Dermis blood vessel endothelial cell (primary cell): Measurements from ENCODE around the gene NDUFA8. TPM values are rescaled to one million over a fixed set of nuclear protein-coding genes. Genes with fewer than 3 reads are reported as not detected.

Source experiments
- DNase-seq: peaks from one replicate; pipeline ENCODE4 v3.0.0; 2010
- total RNA-seq: library from RNA; depleted of rRNA; stranded (reverse); fragments of >200 nt; gene quantifications from 2 replicates; pipeline ENCODE4 v1.2.3, GENCODE V29; 2014

Gene NDUFA8
- total RNA-seq, 1 donor from 2014 or later: 48.5 TPM

DNA sequence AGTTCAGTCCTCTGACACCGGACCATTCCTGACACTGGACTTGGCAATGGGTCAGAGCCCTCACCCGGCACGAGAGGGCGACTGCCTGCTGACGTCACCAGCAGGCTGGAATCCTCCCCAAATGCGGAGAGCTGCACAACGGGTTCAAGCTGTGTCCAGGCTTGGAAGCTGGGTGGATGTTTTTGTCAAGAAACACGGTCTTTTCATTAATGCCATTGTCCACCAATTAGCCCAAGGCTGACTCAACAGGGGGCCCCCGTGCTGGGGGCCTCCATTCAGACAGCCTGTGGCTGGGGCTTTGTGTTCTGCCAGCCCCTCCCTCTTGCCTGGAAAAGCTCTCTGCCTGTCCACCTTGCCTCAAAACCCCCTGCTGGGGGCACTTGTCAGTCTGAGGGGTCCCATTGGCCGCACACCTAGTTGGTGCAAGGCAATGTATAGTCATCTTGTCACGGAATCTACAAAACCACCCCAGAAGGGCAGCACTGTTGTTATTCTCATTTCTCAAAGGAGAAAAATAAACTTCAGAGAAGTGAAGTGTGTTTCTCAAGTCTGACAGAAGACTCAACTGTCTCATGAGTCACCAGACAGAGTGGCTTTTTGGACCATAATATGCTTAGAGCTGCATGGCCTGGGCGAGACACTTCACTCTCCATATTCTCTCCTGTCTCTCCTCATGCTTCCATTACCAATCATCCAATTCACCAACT, 24.6 kb downstream of the NDUFA8 start:
- DNase-seq: peak; percentile 43

DNA sequence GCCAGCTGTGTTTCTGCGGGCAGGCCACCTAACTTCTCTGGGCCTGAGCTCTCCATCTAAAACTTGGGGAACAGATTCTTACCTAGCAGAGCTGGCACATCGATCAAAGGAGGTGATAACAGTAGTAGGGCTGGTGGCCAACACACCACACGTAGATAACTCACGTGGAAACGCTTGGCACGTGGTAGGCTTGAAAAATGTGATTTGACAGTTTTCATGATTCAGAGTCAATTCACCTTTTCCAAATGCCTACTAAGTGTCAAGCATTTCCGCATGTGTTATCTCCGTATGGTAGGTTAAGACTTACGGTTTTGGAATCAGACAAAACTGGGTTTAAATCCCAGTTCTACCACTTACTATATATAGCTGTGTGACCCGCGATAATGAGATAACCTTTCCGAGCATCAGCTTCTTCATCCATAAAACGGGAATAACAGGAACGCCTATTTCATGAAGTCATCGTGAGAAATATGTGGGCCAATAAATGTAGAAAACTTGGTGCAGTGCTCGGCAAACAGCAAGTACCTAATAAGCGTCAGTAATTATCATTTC, 25.5 kb downstream of the NDUFA8 start:
- peak; percentile 49 for DNase-seq

DNA sequence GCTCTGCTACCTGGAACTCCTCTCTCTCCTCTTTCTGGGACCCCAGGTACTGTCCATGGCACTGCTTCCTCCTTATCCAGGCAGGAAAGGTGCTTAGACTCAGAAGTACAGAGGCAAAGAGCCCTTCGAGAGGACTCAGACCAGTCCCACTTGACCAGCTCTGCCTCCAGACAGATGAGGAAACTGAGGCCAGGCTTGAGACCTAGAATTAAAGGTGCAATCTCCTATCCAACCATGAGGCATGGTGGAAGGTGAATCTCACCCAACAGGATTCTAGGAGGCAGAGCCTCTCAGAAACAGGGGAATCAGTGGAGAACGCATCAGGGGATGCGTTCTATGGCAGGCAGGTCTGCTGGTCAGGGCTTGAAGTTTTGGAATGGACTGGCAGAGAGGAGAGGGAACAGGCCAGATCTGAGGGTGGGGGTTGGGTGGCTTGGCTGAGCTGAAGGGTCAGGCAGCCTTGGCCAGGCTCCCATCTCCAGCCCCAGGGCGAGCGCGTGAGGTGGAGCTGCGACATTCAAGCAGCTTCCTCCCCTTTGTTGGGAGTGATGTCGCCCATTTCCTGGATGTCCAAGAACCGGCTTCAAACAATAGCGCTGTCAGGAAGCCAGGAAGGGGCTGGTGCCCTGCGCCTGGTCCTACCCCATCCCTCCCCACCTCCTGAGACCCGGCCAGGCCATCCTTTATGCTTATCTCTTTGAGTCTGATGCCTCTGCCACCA, 26.2 kb downstream of the NDUFA8 start:
- peak; percentile 78 for DNase-seq

DNA sequence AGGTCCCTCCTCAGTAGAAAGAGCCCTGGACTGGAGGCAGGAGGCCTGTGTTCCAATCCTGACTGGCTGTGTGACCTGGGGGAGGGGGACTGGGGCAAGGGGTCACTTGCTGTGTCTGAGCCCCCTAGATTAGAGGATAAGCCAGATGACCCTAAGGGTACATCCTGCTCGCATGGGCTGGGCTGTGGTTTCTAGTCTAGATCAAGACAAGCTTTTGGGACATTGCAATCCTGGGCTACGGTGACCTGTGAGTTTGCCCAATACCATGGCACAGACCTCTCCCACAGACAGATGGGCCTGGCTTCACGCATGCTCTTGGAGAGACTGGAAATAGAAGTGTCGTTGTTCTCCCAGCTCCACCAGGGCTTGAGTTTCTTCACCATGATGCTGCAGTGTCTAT, 27.0 kb downstream of the NDUFA8 start:
- no peak for DNase-seq

DNA sequence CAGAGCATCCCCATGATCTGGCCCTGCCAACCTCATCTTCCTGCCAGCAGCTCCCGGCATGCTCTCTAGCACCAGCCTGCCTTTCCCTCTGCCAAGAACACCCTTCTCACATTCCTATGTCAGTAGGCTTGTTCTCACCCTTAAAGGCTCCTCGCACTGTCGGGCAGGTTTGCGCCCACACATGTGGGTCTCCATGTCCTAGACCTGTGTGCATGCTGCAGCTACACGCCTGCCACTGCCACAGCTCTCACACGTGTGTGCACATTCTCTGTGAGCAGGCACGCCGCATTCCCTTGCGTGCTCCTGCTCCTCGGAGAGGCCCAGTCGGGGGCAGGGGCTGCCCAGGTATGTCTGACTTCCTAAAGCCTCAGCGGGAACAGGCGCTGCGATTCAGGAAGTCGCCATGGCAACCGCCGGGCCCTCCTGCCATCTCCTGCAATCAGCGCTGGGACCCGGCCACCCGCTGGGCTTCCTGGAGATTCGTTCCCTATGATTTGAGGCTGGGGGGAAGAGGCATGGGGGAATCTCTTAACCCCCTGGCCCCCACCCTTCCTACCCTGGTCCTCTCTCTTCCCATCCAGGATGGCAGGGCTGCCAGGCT, 28.1 kb downstream of the NDUFA8 start:
- DNase-seq: no peak

DNA sequence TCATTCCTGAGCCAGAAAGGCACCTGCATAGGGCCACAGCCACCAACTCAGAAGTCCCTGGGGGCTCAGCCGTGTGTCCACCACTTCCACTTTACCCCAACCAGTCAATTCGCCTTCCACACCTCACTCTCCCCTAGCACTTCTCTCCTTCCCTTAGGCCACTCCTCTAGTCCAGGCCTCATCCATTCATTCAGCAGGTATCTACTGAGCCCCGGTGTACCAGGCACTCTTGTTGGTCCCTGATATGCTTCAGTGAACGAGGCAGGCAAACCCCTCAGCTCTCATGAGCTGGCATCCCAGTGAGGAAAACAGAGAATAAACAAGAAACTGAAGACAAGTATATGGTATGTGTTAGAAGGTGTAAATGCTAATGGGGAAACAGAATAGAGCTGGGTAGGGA, 28.7 kb downstream of the NDUFA8 start:
- no peak for DNase-seq

DNA sequence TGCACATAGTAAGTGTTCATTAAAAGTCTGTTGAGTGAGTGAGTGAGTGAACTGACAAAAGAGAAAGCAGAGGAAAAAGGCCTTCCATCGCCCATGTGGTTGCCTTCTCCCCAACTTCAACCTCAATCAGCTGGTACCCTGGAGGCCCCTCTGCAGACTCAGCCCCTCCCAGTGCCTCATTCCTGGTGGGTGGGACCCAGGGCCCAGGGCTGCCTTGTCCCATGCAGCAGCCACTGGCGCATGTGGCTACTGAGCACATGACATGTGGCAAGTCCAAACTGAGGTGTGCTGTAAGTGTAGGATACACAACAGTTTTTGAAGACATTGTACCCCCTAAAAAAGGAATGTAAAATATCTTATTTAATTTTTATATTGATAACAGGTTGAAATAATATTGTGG, 29.6 kb downstream of the NDUFA8 start:
- no peak for DNase-seq

DNA sequence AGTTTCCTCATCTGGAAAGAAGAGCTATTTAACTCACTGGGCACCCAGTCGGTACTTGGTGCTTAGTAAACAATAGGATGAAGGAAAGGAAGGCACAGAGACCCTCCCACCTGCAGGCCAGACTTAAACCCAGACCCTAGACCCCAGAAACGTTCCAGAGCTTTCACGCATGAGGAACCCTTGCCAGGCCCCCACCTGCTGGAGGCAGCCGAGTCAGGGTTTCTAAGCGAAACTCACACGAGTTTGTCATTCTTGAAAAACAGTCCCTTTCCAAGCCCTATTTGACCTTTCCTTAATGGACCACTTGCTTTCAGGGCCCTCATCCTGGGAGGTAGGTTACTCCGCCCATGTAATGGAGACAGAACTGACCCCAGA, 30.6 kb downstream of the NDUFA8 start:
- DNase-seq: no peak

DNA sequence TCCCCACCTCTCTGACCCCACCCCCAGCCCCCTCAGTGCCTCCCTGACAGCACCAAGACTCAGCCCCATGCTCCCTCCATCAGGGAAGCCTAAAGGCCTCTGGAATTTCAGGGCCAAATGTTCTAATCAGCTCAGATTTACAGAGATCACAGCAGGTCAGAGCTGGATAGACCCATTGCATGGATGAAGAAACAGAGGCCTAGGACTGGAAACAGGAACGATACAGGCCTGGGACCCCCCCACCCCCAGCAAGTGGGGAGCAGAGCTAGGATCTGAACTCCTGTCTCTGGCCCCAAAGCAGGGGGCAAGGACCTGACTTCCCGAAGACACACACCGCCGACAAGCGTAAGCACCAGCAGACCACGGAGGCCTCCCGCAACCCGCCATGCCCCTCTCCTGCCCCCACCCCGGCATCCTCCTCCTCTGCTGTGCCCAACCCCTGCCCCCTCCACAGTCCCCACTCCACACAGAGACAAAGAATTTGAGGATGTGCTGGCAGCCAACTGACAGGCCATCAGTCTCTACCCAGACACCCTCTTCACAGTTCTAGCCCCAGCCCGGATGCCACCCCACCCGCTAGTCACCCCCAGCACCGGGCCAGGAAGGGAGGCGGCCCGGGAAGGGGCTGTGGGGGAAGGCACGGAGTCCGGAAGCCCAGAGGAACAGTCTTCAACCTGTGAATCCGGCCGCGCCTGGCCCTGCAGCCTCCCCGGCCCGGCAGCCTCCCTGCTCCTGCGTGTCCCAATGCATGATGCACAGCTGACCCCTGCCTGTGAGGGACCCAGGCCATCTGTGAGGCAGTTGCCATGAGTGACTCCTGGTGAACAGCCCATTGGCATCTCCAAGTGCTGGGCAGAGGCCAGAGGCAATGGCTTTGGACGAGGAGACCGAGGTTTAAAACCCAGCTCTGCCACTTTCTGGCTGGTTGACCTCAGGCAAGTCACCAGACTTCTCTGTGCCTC, 31.3 kb downstream of the NDUFA8 start:
- peak; percentile 37 for DNase-seq

DNA sequence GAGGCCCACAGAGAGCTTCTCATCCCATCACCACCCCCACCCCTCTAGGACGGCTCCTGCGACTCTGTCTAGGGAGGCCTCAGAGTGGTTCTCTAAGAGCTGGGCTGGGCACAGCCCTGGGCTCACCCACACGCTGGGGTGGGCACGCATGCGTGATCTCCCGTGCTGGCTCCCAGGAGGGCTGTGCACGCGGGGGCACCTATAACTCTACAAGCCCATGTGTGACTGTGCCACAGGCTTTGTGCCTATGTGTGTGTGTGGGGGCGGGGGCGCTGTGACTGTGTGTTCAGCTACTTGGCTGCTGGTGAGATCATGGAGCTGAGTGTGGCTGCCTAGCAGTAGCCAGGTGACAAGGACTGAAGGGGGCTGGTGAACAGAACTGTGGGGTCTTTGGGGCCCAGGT, 32.2 kb downstream of the NDUFA8 start:
- DNase-seq: peak; percentile 34

DNA sequence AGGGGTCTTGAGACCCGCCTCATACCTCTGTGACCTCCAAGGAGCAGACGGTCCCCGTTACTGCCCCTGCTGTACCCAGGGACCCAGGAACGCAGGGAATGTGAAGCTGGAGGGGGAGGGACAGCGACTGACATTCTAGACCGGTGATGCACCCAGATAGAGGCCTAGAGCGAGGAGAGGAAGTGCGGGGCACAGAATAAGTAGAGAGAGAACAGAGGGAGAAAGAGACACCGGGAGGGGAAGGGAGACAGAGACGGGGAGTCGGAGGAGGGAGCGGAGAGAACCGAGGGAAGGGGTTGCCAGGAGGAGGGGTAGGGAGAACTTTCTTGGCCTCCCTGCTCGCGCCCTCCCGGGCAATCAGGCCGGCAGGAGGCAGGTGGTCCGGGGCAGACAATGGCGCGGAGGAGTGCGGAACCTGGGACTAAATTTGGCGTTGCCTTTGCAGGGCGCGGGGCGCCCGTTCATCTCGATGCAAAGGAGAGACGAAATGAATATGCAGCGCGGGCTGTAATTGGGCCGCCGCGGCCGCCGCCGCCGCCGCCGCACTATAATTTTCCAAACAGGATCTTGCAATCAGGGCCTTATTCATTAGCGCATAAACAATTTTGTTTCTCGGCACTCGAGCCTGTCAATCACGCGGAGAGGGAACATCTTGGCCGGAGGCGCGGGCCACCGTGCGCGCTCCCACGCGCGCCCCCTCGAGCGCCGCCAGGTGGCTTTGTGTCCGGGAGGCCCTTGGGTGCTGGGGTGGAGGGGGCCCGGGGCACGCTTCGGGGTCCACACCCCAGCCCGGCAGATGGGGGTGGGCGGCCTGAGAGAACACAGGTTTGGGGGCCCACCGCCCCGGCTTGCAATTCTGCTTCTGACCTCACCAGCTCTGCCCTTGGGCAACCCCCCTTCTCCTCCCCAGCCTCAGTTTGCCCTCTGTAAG, 33.0 kb downstream of the NDUFA8 start:
- DNase-seq: no peak

DNA sequence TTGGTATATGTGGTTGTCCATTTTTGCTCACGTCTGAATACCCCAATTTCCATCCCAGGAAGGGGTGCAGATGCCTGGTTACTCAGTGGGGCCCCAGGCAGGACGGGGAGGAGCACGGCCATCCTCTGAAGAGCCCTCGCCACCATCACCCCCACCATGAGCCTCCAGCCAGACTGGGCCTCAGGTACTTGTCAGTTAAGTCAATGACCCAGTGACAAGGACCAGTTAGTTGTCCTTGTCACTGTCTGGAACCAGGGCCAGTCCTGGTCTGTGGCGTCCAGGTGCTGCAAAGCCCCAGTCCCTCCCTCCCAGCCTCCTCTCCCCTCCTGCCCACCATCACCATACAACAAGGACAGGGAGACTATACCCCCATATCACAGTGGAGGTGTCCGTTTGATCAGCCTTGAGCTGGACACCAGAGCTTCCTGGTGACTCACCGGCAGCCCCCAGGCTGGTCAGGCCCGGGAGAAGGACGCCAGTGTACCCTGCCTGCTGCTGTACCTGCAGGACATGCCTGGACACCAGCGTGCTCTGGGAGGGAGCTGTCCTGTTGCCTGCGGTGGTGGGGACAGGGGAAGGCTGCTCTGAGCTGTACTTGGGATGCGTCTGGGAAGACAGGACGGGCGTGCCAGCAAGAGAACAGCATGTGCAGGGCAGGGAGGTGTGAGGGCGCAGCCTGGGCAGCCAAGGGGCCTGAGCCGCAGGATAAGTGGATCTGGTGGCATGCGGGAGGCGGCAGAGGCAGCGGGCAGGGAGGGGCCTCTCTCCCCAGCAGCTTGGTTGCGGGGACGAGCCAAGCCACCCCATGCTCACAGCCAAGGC, 33.9 kb downstream of the NDUFA8 start:
- DNase-seq: peak; percentile 54

DNA sequence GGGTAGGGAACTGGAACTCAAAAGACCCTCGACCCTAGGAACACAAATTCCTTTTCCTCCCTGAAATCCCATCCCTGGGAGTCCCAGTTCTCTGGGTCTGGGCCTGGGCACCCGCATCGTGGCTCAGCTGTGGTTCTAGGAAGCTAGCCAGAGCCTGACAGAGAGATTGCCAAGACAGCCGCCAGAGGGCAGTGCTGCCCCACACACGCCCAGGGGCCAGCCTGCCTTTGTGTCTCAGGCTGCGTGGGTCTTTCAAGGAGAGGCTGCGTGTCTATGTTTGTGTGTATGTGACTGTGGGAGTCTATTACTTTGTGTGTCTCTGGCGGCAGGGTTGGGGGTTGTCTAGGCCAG, 34.4 kb downstream of the NDUFA8 start:
- peak; percentile 92 for DNase-seq

DNA sequence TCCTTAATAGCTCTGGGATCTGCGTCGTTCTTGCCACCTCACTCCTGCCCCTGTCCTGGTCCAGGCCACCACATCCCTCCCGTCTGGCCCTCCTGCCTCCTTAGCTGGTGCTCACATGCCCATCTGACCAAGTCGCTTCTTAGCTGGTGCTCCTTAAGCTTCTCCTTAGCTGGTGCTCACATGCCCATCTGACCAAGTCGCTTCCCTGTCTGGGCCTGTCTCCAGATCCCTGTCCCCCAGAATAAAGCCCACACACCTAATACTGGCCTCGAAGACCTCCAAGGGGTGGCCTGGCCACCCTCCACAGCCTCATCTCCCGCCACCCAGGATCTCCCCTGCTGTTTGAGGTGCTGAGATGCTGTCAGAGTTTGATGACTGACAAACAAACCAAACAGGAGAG, 35.1 kb downstream of the NDUFA8 start:
- DNase-seq: no peak

DNA sequence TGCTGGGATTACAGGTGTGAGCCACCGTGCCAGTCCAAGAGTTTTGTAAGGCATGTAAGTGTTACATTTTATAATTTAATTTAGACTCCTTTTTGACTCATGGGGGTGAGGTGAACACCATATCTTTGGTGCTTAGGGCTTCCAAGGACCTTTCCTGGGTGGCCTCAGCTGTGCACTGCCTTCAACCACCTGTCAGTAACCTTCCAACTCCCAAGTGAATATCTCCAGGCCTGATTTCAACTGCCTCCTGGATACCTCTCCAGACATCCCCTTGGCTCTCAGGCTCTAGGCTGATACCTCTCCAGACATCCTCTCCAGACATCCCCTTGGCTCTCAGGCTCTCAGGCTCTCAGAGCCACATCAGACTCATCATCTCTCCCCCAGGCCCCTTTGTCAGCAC, 35.5 kb downstream of the NDUFA8 start:
- no peak for DNase-seq

DNA sequence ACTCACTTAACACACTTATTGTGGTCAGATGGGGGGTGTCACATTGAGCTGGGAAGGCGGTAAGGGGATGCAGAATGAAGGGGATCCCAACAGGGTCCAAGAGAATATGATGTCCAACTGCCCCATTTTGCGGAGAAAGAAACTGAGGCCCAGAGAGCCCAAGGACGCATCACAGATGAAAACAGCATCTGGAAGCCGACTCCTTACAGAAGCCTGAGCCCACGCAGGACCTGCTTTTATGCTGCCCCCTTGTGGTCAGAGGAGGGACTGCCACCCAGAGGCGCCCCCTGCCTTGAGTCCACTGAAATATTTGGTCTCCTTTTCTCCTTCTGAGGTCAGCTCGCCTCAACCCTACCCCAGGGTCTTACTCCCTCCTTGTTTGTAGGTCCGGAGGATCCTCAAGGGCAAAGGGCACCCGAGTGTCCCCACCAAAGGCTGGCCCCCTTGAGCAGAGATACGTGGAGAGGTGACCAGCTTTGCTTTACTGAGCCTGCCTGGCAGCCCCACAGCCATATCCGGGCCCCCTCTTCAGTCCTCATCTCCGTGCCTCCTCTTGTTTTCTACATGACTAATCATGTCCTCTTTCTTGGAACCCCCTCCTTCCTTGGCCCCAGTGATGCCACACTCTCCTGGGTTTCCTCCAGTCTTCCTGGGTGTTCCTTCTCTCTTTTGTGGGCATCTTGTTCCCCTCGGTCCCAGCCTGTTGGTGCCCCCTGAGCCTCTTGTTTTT, 36.5 kb downstream of the NDUFA8 start:
- DNase-seq: peak; percentile 86

DNA sequence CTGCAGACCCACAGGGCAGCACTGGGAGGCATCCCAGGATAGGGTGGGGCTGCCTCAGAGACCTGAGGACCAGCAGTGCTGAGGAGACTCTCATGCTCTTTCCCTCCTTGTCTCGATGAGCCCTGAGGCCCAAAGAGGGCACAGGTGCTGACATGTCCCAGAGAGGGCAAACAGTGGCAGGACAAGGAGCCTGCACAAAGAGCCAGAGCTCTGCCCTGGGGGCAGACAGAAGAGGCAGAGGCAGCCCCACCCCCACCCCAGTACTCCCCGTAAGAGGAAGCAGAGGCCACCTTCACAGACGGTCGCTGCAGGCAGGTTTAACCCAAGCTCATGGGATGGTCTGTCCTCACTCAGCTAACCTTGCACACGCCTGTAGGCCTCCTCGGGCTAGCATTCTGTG, 37.1 kb downstream of the NDUFA8 start:
- DNase-seq: no peak

DNA sequence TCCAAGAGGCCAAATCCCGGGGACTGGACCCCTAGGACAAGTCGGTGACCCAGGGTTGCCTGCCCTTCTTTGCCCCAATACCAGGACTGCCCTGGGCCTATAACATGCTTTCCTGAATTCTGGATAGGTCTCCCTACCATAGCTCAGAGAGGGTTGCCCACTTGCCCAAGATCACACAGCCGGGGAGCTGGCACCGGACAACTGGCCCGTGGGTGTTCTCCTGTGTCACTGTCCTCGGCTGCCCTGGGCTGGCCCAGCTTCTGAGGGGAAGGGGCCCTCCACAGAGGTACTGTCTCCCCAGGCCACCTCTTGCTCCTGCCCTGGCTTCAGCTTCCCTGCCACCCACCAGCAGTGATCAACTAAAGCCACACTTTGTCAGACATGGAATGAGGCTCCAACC, 37.6 kb downstream of the NDUFA8 start:
- no peak for DNase-seq

DNA sequence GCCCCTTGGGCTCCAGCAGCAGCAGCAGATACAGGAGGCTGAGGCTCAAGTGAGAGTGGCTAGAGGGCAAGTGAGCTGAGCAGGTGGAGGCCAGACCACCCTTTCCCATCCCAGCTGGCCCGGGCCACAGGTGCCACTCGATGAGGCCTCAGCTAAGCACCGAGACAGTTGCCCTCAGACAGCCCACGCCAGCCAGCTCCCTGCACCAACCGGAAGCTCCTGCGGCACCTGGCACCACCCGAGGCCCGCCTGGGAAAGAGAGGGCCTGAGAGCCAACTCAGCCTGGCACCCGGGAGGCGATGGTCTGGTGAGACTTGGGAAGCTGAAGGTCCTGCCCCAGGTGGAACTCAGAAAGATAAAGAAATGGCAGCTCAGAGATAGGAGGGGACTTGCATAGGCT, 38.2 kb downstream of the NDUFA8 start:
- no peak for DNase-seq
